Cardiac muscle cell (in vitro differentiated cells and primary cell): ENCODE measurements around the gene PDSS2. TPM values are rescaled to one million over a fixed set of nuclear protein-coding genes. Genes with fewer than 3 reads are reported as not detected.
A peak's percentile ranks its signal among the peaks of the same experiment; 100 is the strongest.

Experiments
- DNase-seq, 2 donors: peaks; one replicate each; pipeline versions ENCODE4 v3.0.0 to v3.0.0-alpha.2; 2010 to 2017; ENCODE audit warnings: low read depth in 1 of 2, low spot score in 1 of 2
- H3K27ac ChIP-seq: fragments of 200-600 bp; sonication (generic); 2 replicates; pipeline ENCODE4 v1.5.1; 2016
- H3K27me3 ChIP-seq: fragments of 200-600 bp; sonication (generic); 2 replicates; pipeline ENCODE4 v1.6.0; 2016; ENCODE audit warnings: control low read depth
- H3K36me3 ChIP-seq: fragments of 200-600 bp; sonication (generic); 2 replicates; pipeline ENCODE4 v1.5.1; 2016; ENCODE audit warnings: control low read depth
- H3K4me1 ChIP-seq: fragments of 200-600 bp; sonication (generic); 2 replicates; pipeline ENCODE4 v1.8.1; 2017; ENCODE audit warnings: low read depth, mild to moderate bottlenecking, mixed run types
- H3K4me3 ChIP-seq: fragments of 200-600 bp; sonication (generic); 2 replicates; pipeline ENCODE4 v1.5.1; 2016; ENCODE audit warnings: mild to moderate bottlenecking
- H3K9me3 ChIP-seq: fragments of 200-600 bp; sonication (generic); 2 replicates; pipeline ENCODE4 v1.5.1; 2017; ENCODE audit warnings: low read depth, mild to moderate bottlenecking, control low read depth
- CTCF ChIP-seq: IDR thresholded peaks from 2 replicates; pipeline ENCODE4 v1.5.1; 2012; ENCODE audit warnings: low read depth, mild to moderate bottlenecking, low read length
- polyA plus RNA-seq: library from polyadenylated mRNA; unstranded; fragments of >200 nt; fragmentation: Nextera tagmentation; extraction: Ambion mirVana; gene quantifications from 2 replicates; pipeline ENCODE4 v1.2.1, GENCODE V29; 2016
- total RNA-seq: library from RNA; depleted of rRNA; stranded (reverse); fragments of >200 nt; gene quantifications from 2 replicates; pipeline ENCODE4 v1.2.3, GENCODE V29; 2016

PDSS2 gene
- total and polyA plus RNA-seq, 2 experiments from 2014 or later = 12.3 to 19.4 TPM

GRCh38 chr6:107235007-107235406 is 224.4 kb downstream of the PDSS2 start:
- no peak overlapping the region for H3K4me3 ChIP-seq
- H3K27ac ChIP-seq = no peak overlapping the region
- peak in 1 of 2 donors; percentile 11 for DNase-seq
- no peaks in the 10 kb centered on the region for H3K27me3 ChIP-seq
- H3K4me1 ChIP-seq = no peaks in the 10 kb centered on the region
- no peaks in the 10 kb centered on the region for H3K9me3 ChIP-seq
- H3K36me3 ChIP-seq = peaks cover 5% of the 10 kb centered on the region
- no peak for TF ChIP-seq CTCF

- Histone ChIP-seq H3K4me3 (no peak overlapping the region), H3K27me3 (no peaks in the 10 kb centered on the region), H3K27ac (no peak overlapping the region), H3K4me1 (no peaks in the 10 kb centered on the region), H3K9me3 (no peaks in the 10 kb centered on the region), H3K36me3 (no peaks in the 10 kb centered on the region)
- no peak for TF ChIP-seq CTCF
- no peak for DNase-seq
These were observed 228.1 kb downstream of the PDSS2 start for GRCh38 chr6:107231243-107231642.

GRCh38 chr6:107230448-107230847 is 228.9 kb downstream of the PDSS2 start:
- Histone ChIP-seq H3K27ac (no peak overlapping the region), H3K36me3 (no peaks in the 10 kb centered on the region), H3K9me3 (no peaks in the 10 kb centered on the region), H3K4me1 (no peaks in the 10 kb centered on the region), H3K27me3 (no peaks in the 10 kb centered on the region), H3K4me3 (no peak overlapping the region)
- no peak for DNase-seq
- no peak for TF ChIP-seq CTCF

- no peaks in the 10 kb centered on the region for H3K36me3 ChIP-seq
- peak in 1 of 2 donors; percentile 33 for DNase-seq
- no peaks in the 10 kb centered on the region for H3K27me3 ChIP-seq
- H3K27ac ChIP-seq = no peak overlapping the region
- no peak overlapping the region for H3K4me3 ChIP-seq
- H3K9me3 ChIP-seq = no peaks in the 10 kb centered on the region
- TF ChIP-seq CTCF = no peak
- no peaks in the 10 kb centered on the region for H3K4me1 ChIP-seq
These were observed 229.3 kb downstream of the PDSS2 start for GRCh38 chr6:107230024-107230423.

GRCh38 chr6:107228754-107229153 is 230.6 kb downstream of the PDSS2 start:
- no peak for DNase-seq
- H3K27ac ChIP-seq = no peak overlapping the region
- H3K9me3 ChIP-seq = no peaks in the 10 kb centered on the region
- H3K36me3 ChIP-seq = no peaks in the 10 kb centered on the region
- H3K4me1 ChIP-seq = no peaks in the 10 kb centered on the region
- no peak for TF ChIP-seq CTCF
- H3K27me3 ChIP-seq = no peaks in the 10 kb centered on the region
- no peak overlapping the region for H3K4me3 ChIP-seq

GRCh38 chr6:107221519-107221918 is 237.8 kb downstream of the PDSS2 start:
- no peak for TF ChIP-seq CTCF
- DNase-seq = no peak

More at GRCh38 chr6:107221519-107221918, 237.8 kb downstream of the PDSS2 start:
- Histone ChIP-seq H3K4me3 (no peak overlapping the region), H3K4me1 (no peaks in the 10 kb centered on the region), H3K9me3 (no peaks in the 10 kb centered on the region), H3K27me3 (no peaks in the 10 kb centered on the region), H3K27ac (no peak overlapping the region), H3K36me3 (no peaks in the 10 kb centered on the region)
